WTC11 (cell line): ENCODE measurements around the gene PPIC. TPM values are rescaled to one million over a fixed set of nuclear protein-coding genes. Genes with fewer than 3 reads are reported as not detected.

Source experiments
- ATAC-seq: fragments of 200-7000 bp; cut with Tn5 transposase; 2 replicates; pipeline ENCODE4 v1.10.0; 2021; ENCODE audit warnings: mild to moderate bottlenecking, moderate library complexity
- Bru-seq: library from RNA; stranded (reverse); fragments of 400-500 nt; gene quantifications from one replicate; lab custom pipeline; 2021; lab: Mats Ljungman, UMichigan
- CTCF ChIA-PET: fragments of 300-600 bp; sonication (Branson Sonifier 250); formaldehyde crosslinking; loops from one replicate; lab custom pipeline; 2021; ENCODE audit warnings: antibody characterized with exemption; lab: Charles Lee
- POLR2A ChIA-PET: fragments of 350-600 bp; sonication (Branson Sonifier 250); formaldehyde crosslinking; loops from one replicate; lab custom pipeline; 2021; ENCODE audit warnings: antibody characterized with exemption; lab: Charles Lee
- DNase-seq: peaks from one replicate; pipeline ENCODE4 v3.0.0; 2021; ENCODE audit warnings: low spot score
- H3K27ac Mint-ChIP-seq: 2 replicates; pipeline ENCODE4 v1.8.0; 2021; ENCODE audit warnings: mixed read lengths
- H3K27me3 Mint-ChIP-seq: 2 replicates; pipeline ENCODE4 v1.8.0; 2021; ENCODE audit warnings: low read depth, mild to moderate bottlenecking, moderate library complexity, mixed read lengths
- H3K36me3 Mint-ChIP-seq: 2 replicates; pipeline ENCODE4 v1.8.0; 2021; ENCODE audit warnings: mixed read lengths
- H3K4me1 Mint-ChIP-seq: 2 replicates; pipeline ENCODE4 v1.8.0; 2022; ENCODE audit warnings: mixed read lengths
- H3K4me3 Mint-ChIP-seq: 2 replicates; pipeline ENCODE4 v1.8.0; 2021; ENCODE audit warnings: mild to moderate bottlenecking, moderate library complexity, mixed read lengths
- H3K9me3 Mint-ChIP-seq: 2 replicates; pipeline ENCODE4 v1.8.0; 2021; ENCODE audit warnings: mixed read lengths
- CREM ChIP-seq: sonication (generic); formaldehyde crosslinking; IDR thresholded peaks from 2 replicates; pipeline ENCODE4 v1.8.1; 2022; ENCODE audit warnings: mild to moderate bottlenecking, missing genetic modification reagents, moderate library complexity
- E2F4 ChIP-seq: sonication (generic); formaldehyde crosslinking; IDR thresholded peaks from 2 replicates; pipeline ENCODE4 v1.8.1; 2022; ENCODE audit warnings: low read depth, mild to moderate bottlenecking, moderate library complexity, missing genetic modification reagents, borderline replicate concordance
- E2F5 ChIP-seq: sonication (generic); formaldehyde crosslinking; IDR thresholded peaks from 2 replicates; pipeline ENCODE4 v1.8.1; 2022; ENCODE audit warnings: mild to moderate bottlenecking, moderate library complexity, missing genetic modification reagents
- EMX1 ChIP-seq: fragments of 250-450 bp; sonication (Bioruptor Pico); IDR thresholded peaks from 2 replicates; pipeline ENCODE4 v1.8.0; 2021; ENCODE audit warnings: mild to moderate bottlenecking
- ESRRA ChIP-seq: sonication (generic); formaldehyde crosslinking; IDR thresholded peaks from 2 replicates; pipeline ENCODE4 v1.8.1; 2022; ENCODE audit warnings: mild to moderate bottlenecking, missing genetic modification reagents, borderline replicate concordance
- HMGXB4 ChIP-seq: sonication (generic); formaldehyde crosslinking; IDR thresholded peaks from 2 replicates; pipeline ENCODE4 v1.8.1; 2023; ENCODE audit warnings: mild to moderate bottlenecking, moderate library complexity, missing genetic modification reagents
- JAZF1 ChIP-seq: fragments of 250-450 bp; sonication (Bioruptor Pico); IDR thresholded peaks from 2 replicates; pipeline ENCODE4 v1.9.0; 2021; ENCODE audit warnings: moderate library complexity, mild to moderate bottlenecking, inconsistent platforms
- MAX ChIP-seq: sonication (generic); formaldehyde crosslinking; IDR thresholded peaks from 2 replicates; pipeline ENCODE4 v1.8.0; 2022; ENCODE audit warnings: mild to moderate bottlenecking, missing genetic modification reagents
- NR3C1 ChIP-seq: sonication (generic); formaldehyde crosslinking; conservative IDR thresholded peaks from 2 replicates; pipeline ENCODE4 v1.8.1; 2023; ENCODE audit warnings: low read depth, mild to moderate bottlenecking, missing genetic modification reagents
- PRRX2 ChIP-seq: fragments of 250-450 bp; sonication (Bioruptor Pico); IDR thresholded peaks from 2 replicates; pipeline ENCODE4 v1.8.0; 2021; ENCODE audit warnings: mild to moderate bottlenecking
- RORB ChIP-seq: fragments of 250-450 bp; sonication (Bioruptor Pico); IDR thresholded peaks from 2 replicates; pipeline ENCODE4 v1.9.0; 2021; ENCODE audit warnings: mild to moderate bottlenecking
- SP1 ChIP-seq: sonication (generic); formaldehyde crosslinking; conservative IDR thresholded peaks from 2 replicates; pipeline ENCODE4 v1.8.1; 2022; ENCODE audit warnings: missing genetic modification reagents
- TEAD1 ChIP-seq: sonication (generic); formaldehyde crosslinking; IDR thresholded peaks from 2 replicates; pipeline ENCODE4 v1.8.0; 2022; ENCODE audit warnings: mild to moderate bottlenecking, missing genetic modification reagents
- TEAD4 ChIP-seq: sonication (generic); formaldehyde crosslinking; IDR thresholded peaks from 2 replicates; pipeline ENCODE4 v1.8.0; 2022; ENCODE audit warnings: mild to moderate bottlenecking, missing genetic modification reagents
- ZBTB43 ChIP-seq: sonication (generic); formaldehyde crosslinking; IDR thresholded peaks from 2 replicates; pipeline ENCODE4 v1.8.1; 2023; ENCODE audit warnings: mild to moderate bottlenecking, missing genetic modification reagents
- ZNF219 ChIP-seq: sonication (generic); formaldehyde crosslinking; IDR thresholded peaks from 2 replicates; pipeline ENCODE4 v1.8.0; 2023; ENCODE audit warnings: missing genetic modification reagents, mild to moderate bottlenecking, borderline replicate concordance
- ZNF423 ChIP-seq: fragments of 250-450 bp; sonication (Bioruptor Pico); IDR thresholded peaks from 2 replicates; pipeline ENCODE4 v2.1.2; 2022; ENCODE audit warnings: mild to moderate bottlenecking, moderate library complexity
- long read RNA-seq, 3 experiments: library from RNA in 1 of 3; library from capped mRNA in 1 of 3; library from polyadenylated mRNA in 1 of 3; unstranded in 2 of 3; stranded (forward) in 1 of 3; transcript quantifications; one replicate each; pipeline ENCODE4 v2.0.0, GENCODE V29; 2021
- total RNA-seq: library from RNA; stranded (reverse); gene quantifications from 3 replicates; pipeline ENCODE4 v1.2.3, GENCODE V29; 2021
- TF ChIP-seq, protein P1 (sequence below): sonication (generic); formaldehyde crosslinking; IDR thresholded peaks from 2 replicates; pipeline ENCODE4 v1.8.1; 2022; ENCODE audit warnings: missing genetic modification reagents, borderline replicate concordance
- TF ChIP-seq, protein P2 (sequence below): fragments of 250-450 bp; sonication (Bioruptor Pico); IDR thresholded peaks from 2 replicates; pipeline ENCODE4 v1.9.0; 2021; ENCODE audit warnings: mild to moderate bottlenecking
- TF ChIP-seq, protein P3 (sequence below): fragments of 200-600 bp; IDR thresholded peaks from 2 replicates; pipeline ENCODE4 v1.8.0; 2022; ENCODE audit warnings: antibody characterized with exemption
- TF ChIP-seq, protein P4 (sequence below): sonication (generic); formaldehyde crosslinking; IDR thresholded peaks from 2 replicates; pipeline ENCODE4 v1.8.1; 2023; ENCODE audit warnings: mild to moderate bottlenecking, missing genetic modification reagents, moderate library complexity

The PPIC gene
- total RNA-seq = 12.4 to 16.0 TPM (median 15.7 TPM) in 3 replicates
- Bru-seq, nascent RNA = percentile 52 among the genes with signal in this experiment
- long read RNA-seq, experiment 1, transcript PPIC-201 (5 exons, 1,380 nt) = major isoform, 50 of 55 reads
- long read RNA-seq, experiment 1, partial matches to known transcripts = 2 of 55 reads
- long read RNA-seq, experiment 1, other reads (novel, unspliced or antisense) = 3 of 55 reads
- long read RNA-seq, experiment 2, transcript PPIC-201 (5 exons, 1,380 nt) = major isoform, 38 of 43 reads
- long read RNA-seq, experiment 2, partial matches to known transcripts = 4 of 43 reads
- long read RNA-seq, experiment 2, other reads (novel, unspliced or antisense) = 1 of 43 reads
- long read RNA-seq, experiment 3, transcript PPIC-201 (5 exons, 1,380 nt) = major isoform, 64 of 66 reads
- long read RNA-seq, experiment 3, partial matches to known transcripts = 1 of 66 reads
- long read RNA-seq, experiment 3, other reads (novel, unspliced or antisense) = 1 of 66 reads

DNA sequence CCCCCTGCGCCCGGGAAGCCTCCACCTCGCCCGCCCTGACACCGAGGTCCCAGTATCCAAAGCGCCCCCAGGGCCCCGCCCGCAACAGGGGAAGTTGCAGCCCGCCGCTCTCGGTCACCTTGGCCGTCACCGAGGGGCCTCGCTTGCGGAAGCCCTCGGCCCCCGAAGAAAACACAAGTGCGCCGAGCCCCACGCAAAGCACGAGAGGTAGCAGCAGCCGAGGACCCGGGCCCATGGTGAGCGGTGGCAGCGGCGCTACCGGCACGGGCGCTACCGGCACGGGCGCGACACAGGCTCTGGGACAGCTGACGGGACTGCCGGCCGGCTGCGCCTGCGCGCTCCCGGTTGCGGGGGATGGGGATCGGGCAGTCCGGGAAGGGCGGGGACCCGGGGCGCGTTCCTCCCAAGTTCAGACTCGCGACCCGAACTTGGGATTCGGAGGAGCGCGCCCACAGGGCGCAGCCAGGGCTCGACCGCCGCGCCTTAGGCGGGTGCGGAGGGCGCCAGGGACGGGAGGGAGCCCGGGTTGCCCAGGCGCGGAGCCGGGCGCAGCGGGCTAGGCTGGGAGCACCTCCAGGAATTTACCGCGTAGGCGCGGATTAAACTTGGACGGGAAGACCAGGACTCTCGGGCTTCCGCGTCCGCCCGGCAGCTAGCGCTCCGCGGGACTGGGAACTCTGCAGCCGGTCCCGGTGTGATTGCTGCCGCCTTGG is at the start of gene PPIC:
Gene PPIC, minus strand, starts transcription at position 335 of the 713 bp plus-strand sequence. Its CDS starts 100 bp downstream, at position 235.
- H3K36me3 Mint-ChIP-seq = no peaks in the 10 kb centered on the region
- ChIA-PET POLR2A (no interaction called here), CTCF (interaction anchor here (1.3 kb wide), 1 partner anchor 50 kb away, joined by 3 read pairs; no protein-coding TSS in a partner anchor)
- peak; percentile 72 for ATAC-seq
- H3K9me3 Mint-ChIP-seq = no peaks in the 10 kb centered on the region
- H3K27ac Mint-ChIP-seq = peak within 1 kb of the TSS; percentile 32
- H3K4me3 Mint-ChIP-seq = peak within 1 kb of the TSS; percentile 85
- peak; percentile 84 for DNase-seq
- H3K4me1 Mint-ChIP-seq = peaks cover 36% of the 10 kb centered on the region
- peaks cover 52% of the 10 kb centered on the region for H3K27me3 Mint-ChIP-seq
- no peak for TF ChIP-seq TEAD4 (CRISPR knock-in tag)
- no peak for TF ChIP-seq E2F4 (CRISPR knock-in tag)
- TF ChIP-seq, protein P1, sequence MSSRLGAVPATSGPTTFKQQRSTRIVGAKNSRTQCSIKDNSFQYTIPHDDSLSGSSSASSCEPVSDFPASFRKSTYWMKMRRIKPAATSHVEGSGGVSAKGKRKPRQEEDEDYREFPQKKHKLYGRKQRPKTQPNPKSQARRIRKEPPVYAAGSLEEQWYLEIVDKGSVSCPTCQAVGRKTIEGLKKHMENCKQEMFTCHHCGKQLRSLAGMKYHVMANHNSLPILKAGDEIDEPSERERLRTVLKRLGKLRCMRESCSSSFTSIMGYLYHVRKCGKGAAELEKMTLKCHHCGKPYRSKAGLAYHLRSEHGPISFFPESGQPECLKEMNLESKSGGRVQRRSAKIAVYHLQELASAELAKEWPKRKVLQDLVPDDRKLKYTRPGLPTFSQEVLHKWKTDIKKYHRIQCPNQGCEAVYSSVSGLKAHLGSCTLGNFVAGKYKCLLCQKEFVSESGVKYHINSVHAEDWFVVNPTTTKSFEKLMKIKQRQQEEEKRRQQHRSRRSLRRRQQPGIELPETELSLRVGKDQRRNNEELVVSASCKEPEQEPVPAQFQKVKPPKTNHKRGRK (CRISPR knock-in tag) = no peak
- peak; percentile 28; the same call in 1 of the 2 replicates for TF ChIP-seq HMGXB4 (CRISPR knock-in tag)
- no peak for TF ChIP-seq NR3C1
- 0 out of 2 replicates have a peak, but pooled peaks have one; percentile 49 for TF ChIP-seq CREM (CRISPR knock-in tag)
- TF ChIP-seq EMX1 = no peak
- peak; percentile 80 for TF ChIP-seq ESRRA (CRISPR knock-in tag)
- no peak for TF ChIP-seq RORB (CRISPR knock-in tag)
- TF ChIP-seq ZNF423 (CRISPR knock-in tag) = 0 out of 2 replicates have a peak, but pooled peaks have one; percentile 43
- TF ChIP-seq, protein P2, sequence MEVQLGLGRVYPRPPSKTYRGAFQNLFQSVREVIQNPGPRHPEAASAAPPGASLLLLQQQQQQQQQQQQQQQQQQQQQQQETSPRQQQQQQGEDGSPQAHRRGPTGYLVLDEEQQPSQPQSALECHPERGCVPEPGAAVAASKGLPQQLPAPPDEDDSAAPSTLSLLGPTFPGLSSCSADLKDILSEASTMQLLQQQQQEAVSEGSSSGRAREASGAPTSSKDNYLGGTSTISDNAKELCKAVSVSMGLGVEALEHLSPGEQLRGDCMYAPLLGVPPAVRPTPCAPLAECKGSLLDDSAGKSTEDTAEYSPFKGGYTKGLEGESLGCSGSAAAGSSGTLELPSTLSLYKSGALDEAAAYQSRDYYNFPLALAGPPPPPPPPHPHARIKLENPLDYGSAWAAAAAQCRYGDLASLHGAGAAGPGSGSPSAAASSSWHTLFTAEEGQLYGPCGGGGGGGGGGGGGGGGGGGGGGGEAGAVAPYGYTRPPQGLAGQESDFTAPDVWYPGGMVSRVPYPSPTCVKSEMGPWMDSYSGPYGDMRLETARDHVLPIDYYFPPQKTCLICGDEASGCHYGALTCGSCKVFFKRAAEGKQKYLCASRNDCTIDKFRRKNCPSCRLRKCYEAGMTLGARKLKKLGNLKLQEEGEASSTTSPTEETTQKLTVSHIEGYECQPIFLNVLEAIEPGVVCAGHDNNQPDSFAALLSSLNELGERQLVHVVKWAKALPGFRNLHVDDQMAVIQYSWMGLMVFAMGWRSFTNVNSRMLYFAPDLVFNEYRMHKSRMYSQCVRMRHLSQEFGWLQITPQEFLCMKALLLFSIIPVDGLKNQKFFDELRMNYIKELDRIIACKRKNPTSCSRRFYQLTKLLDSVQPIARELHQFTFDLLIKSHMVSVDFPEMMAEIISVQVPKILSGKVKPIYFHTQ = no peak
- peak; percentile 24; the same call in 1 of the 2 replicates for TF ChIP-seq ZNF219
- TF ChIP-seq MAX = peak; percentile 53; the same call in 1 of the 2 replicates
- 0 out of 2 replicates have a peak, but pooled peaks have one; percentile 66 for TF ChIP-seq E2F5
- no peak for TF ChIP-seq SP1 (CRISPR knock-in tag)
- TF ChIP-seq, protein P3, sequence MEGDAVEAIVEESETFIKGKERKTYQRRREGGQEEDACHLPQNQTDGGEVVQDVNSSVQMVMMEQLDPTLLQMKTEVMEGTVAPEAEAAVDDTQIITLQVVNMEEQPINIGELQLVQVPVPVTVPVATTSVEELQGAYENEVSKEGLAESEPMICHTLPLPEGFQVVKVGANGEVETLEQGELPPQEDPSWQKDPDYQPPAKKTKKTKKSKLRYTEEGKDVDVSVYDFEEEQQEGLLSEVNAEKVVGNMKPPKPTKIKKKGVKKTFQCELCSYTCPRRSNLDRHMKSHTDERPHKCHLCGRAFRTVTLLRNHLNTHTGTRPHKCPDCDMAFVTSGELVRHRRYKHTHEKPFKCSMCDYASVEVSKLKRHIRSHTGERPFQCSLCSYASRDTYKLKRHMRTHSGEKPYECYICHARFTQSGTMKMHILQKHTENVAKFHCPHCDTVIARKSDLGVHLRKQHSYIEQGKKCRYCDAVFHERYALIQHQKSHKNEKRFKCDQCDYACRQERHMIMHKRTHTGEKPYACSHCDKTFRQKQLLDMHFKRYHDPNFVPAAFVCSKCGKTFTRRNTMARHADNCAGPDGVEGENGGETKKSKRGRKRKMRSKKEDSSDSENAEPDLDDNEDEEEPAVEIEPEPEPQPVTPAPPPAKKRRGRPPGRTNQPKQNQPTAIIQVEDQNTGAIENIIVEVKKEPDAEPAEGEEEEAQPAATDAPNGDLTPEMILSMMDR = no peak
- TF ChIP-seq TEAD1 (CRISPR knock-in tag) = no peak
- TF ChIP-seq, protein P4, sequence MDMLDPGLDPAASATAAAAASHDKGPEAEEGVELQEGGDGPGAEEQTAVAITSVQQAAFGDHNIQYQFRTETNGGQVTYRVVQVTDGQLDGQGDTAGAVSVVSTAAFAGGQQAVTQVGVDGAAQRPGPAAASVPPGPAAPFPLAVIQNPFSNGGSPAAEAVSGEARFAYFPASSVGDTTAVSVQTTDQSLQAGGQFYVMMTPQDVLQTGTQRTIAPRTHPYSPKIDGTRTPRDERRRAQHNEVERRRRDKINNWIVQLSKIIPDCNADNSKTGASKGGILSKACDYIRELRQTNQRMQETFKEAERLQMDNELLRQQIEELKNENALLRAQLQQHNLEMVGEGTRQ (CRISPR knock-in tag) = no peak
- no peak for TF ChIP-seq JAZF1
- TF ChIP-seq ZBTB43 (CRISPR knock-in tag) = no peak
- no peak for TF ChIP-seq PRRX2 (CRISPR knock-in tag)
